ENCODE measurements around the gene RING1. TPM values are rescaled to one million over a fixed set of nuclear protein-coding genes. Genes with fewer than 3 reads are reported as not detected.
"Not testable (repeated sequence)": the region's sequence is repeated elsewhere in the genome, so short reads cannot be mapped to it uniquely, and the experiment has no call there.

The RING1 gene
- polyA plus RNA-seq, 1 donor = 36.0 TPM

DNA sequence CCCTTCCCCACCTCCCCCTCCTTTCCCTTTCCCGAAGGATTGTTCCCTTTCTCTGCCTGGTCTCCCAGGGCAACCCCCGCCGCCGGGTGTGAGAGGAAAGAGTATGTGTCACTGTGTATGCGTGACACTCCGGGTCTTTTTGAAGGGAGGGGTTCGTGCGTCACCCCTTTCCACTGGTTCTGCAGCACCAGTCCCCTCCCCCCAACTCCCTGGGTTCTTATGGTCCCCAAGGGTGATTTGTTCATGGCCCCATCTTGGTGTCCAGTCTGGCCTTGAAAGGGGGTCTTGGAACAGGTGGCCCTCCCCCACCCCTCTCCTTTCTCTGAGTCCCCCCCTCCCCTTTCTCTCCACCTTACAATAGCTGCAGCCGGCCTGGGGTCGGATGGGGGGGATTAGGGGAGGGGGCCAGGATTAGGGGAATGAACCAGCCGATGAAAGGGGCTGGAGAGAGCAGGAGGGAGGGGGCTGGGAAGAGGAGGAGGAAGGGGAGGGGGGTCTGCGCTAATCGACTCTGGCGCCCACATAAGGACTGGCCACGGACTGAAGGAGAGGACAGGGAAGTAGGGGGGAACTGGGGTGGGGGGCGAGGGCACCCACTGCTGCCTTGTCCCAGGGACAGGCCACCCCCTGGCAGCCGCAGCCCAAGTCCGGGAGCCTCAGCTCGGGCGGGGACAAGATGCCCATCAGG, 1.3 kb upstream of the RING1 start:
- DNase-seq = no peak

DNA sequence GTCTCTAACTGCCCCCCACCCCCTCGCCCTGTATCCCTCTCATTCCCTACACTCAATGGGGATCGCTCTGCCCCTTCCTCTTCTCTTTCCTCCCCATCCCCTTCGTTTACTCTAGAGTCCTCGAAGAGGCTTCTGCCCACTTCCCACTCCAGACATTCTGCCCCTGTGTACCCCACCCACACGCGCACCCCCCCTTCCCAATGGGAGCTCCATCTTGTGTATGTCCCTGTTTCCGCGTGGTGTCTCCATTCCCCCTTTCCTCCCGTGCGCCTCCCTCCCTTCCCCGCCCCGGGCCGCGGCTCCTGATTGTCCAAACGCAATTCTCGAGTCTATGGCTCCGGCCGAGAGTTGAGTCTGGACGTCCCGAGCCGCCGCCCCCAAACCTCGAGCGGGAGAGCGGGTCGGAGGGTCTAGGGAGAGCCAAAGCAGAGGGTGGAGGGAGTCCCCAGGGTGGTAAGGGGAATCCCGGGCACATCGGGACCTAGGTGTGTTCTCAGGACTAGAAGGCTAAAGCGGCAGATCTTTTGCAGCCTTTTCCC, 679 bp upstream of the RING1 start:
- peak; percentile 69 for DNase-seq

DNA sequence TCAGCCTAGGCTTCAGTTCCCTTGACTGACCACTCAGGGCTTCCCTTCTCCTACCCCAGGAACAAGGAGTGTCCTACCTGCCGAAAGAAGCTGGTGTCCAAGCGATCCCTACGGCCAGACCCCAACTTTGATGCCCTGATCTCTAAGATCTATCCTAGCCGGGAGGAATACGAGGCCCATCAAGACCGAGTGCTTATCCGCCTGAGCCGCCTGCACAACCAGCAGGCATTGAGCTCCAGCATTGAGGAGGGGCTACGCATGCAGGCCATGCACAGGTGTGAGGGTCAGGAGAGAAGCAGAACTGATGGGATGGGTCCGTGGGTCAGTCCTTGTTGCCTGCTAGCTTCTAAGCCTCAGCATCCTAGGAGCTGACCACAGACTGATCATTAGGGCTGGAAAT, 1.6 kb downstream of the RING1 start:
- DNase-seq = no peak

- DNase-seq = no peak
Observed at GRCh38 chr6:33211136-33211535, 2.8 kb downstream of the RING1 start.

DNA sequence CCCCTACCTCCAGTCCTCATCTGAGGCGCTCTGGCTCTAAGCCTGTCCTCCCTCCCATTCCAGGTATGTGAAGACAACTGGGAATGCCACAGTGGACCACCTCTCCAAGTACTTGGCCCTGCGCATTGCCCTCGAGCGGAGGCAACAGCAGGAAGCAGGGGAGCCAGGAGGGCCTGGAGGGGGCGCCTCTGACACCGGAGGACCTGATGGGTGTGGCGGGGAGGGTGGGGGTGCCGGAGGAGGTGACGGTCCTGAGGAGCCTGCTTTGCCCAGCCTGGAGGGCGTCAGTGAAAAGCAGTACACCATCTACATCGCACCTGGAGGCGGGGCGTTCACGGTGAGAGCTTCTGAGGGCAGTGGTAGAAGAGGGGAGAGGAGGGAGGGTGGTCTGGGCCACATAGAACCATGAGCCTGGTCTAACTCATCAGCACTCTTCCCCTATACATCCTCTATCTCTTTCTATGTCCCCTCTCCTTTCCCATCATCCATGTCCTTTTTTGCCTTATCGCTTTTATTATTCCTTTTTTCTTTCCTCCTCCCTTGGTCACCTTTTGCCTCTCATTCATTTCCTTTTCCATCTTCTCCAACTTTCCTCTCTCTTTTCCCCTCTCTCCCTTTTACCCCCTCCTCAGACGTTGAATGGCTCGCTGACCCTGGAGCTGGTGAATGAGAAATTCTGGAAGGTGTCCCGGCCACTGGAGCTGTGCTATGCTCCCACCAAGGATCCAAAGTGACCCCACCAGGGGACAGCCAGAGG, 3.5 kb downstream of the RING1 start:
- DNase-seq = no peak

GRCh38 chr6:33212857-33213165, 4.5 kb downstream of the RING1 start:
- DNase-seq = no peak

DNA sequence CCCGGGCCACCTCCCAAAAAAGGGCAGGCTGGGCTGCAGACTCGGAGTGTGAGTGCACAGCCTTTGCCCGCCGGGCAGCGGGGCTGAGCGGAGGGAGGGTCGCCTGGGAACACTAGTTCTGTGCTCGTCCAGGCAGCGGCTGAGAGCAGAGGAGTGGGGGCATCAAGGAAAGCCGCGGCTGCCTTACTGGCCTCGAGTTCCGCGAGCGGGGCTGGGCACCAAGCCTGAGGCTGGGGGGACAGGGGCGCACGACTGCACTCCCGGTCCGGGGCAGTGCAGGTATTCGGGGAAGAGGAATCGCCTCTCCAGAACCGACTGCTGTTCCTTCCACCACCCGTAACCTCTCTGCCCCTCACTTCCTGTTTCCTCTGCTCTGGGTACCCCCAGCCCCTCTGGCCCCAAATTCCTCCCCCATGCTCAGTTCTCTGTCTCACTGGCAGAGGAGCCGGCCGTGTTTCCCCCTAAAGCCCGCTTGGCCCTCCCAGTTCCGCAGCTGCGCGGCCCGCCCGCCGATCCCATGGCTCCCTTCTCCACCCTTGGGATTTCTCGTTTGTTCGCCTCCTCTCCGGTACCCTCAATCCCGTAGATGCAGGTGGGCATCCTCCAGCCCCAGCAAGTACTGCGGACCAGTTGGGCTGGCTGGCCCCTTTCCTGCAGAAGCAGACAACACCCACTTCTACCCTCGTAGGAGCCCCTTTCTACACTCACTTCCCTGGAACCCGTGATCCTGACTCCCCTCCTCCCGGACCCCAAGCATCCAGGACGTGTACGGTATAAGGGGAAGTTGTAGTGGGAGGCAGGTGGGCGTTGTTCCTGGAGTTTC, 5.1 kb downstream of the RING1 start:
- no peak for DNase-seq

- DNase-seq = no peak
Observed at GRCh38 chr6:33213989-33214335, 5.7 kb downstream of the RING1 start.

DNA sequence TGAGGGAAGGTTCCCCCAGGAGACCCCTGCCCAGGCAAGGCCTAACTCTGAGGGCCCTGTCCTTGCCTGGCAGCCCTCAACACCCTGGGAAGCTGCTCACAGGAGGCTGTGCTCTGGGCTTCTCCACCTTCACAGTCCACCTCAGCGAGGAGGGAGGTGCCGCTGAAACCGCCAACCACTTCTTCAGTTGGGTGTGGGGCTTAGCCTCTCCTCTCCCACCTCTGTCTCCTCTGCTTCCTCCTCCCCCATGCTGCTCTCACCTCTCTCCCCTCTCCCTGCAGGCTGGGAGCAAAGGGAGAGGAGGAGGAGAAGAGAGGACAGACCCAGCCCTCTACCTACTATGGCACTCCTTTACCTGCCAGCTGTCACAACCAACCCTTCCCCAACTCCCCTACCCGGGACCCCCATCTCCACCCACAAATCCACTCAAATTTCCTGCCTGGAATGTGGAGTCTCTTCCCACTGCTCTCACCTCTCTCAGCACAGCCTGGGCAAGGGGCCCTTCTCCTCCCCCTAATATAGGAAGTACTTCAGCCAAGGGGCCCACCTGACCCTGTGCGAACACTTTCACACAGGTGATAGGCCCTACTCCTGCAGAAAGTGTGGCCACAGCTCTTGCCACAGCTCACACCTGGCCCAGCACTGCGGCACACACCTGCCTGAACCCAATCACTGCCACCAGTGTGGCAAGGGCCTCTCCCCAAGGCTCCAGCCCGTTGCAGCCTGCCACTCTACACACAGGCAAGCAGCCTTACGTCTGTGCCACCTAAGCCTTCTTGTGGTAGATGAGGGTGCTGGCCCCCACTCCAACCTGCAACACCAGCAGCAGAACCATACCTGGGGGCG, 7.2 kb downstream of the RING1 start:
- DNase-seq = no peak

DNA sequence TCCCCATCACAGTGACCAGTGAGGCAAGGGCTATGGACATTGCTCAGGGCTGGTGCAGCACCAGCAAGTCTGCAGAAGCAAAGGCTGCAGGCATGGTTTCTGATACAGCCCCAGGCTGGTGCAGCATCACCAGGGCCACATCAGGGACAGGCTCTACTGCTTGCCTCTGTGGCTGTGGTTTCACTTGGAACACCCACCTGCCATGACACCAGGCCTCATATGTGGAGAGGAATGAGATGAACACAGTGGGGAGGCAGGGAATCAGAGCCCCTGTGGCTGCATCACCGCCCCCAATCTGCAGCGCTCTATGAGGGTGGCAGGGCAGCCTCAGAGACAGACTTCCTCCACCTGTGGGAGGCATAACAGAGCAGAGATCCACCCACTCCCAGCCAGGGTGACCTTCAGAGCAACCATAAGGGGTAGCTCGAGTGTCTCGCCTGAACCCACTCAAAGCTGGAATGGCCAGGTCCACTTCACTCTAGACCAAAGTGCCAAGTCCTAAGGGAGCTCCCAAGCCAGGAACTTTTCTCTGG, 7.9 kb downstream of the RING1 start:
- no peak for DNase-seq

- no peak for DNase-seq
Observed at GRCh38 chr6:33217246-33217645, 8.9 kb downstream of the RING1 start.

DNA sequence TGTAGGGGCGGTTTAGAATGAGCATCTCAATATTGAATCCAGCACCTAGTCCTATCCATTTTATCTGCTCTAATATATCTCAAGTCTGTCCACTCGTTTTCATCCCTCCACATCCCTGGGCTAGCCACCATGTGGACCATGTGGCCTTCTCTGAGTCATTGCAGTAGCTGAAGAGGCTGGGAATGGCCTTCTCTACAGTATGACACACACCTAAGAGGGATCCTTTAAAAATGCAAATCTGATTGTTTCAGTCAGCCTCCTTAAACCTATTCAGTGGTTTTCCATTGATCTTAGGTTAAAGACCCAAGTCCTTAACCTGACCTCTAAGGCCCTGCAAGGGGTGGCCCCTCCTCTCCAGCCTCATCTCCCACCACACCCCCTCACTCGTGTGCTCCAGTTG, 9.4 kb downstream of the RING1 start:
- no peak for DNase-seq

- DNase-seq = not testable (repeated sequence)
Observed at GRCh38 chr6:33226503-33227120, 18.3 kb downstream of the RING1 start.

DNA sequence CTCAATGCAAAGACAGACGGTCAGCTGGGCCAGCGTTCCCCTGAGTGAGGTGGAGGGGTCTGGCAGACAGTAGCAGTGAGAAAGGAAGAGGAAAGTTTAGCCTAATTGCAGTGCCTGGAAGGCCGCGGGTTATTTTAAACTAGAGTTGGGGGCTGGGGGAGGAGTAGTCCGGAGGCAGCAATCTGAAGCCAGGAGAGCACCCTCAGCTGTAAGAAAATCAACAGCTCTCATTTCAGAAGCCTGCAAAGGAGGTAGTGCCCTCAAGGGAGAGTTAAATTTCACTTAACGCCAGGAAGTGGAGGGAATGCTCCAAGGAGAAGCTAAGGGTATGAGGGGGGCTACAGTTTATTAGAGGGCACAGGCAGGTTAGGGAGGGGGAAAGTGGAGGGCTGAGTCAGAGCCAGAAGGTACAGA, 26.9 kb downstream of the RING1 start:
- no peak for DNase-seq

DNA sequence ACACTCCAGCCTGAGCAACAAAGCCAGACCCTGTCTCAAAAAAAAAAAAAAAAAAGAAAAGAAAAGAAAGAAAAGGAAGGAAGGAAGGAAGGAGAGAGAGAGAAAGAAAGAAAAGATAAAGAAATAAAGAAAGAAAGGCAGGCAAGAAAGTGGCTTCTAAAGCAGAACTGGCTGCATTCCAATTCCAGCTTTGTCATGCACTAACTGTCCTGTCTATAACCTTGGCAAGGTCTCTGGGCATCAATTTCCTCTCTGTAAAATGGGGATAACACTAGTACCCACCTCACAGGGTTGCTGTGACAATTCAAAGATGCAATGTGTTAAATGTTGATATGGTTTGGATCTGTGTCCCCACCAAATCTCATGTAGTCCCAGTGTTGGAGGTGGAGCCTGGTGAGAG, 28.0 kb downstream of the RING1 start:
- no peak for DNase-seq

DNA sequence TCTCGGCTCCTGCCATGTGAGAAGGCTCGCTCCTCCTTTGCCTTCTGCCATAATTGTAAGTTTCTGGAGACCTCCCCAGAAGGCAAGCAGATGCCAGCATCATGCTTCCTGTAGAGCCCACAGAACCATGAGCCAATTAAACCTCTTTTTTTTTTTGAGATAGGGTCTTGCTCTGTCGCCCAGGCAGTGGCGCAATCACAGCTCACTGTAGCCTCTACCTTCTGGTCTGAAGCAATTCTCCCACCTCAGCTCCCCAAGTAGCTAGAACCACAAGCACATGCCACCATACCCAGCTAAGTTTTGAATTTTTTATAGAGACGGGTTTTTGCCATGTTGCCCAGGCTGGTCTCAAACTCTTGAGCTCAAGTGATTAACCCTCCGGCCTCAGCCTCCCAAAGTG, 28.6 kb downstream of the RING1 start:
- no peak for DNase-seq

GRCh38 chr6:33237741-33238140, 29.4 kb downstream of the RING1 start:
- no peak for DNase-seq

DNA sequence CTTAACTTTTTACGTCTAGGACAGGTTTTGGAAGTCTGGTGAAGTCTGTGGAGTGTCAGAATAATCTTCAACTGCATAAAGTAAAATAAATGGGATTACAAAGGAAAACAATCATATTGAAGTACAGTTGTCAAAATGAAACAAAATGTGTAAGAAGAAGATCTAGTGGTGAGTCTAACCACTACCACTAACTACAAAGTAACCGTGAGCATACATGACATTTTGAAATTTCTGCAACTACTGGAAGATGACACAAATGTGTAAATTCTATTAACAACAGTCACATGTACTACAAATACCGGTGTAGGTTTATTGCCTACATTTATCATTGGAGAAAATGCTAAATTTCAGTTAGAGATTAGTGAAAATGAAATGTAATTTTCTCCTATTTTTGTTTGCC, 33.7 kb downstream of the RING1 start:
- DNase-seq = no peak

DNA sequence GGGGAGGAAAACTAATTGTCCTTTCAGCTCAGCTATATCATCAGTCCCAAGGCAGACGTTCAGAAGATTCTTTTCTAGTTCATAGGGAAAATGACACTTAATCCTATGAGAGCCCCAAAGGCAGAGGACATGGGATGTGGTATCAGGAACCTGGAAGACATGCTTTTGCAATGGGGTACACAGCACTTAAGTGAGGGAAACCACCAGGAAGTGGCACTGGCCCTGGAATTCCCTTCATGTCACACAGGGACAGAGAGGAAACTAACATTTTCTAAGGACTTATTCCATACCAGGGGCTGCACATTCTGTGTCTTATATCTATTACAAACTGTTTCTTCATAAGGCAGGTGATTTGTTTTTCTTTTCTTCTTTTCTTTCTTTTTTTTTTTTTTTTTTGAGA, 35.2 kb downstream of the RING1 start:
- DNase-seq = no peak

GRCh38 chr6:33247977-33248642, 39.8 kb downstream of the RING1 start:
- DNase-seq = peak; percentile 90

DNA sequence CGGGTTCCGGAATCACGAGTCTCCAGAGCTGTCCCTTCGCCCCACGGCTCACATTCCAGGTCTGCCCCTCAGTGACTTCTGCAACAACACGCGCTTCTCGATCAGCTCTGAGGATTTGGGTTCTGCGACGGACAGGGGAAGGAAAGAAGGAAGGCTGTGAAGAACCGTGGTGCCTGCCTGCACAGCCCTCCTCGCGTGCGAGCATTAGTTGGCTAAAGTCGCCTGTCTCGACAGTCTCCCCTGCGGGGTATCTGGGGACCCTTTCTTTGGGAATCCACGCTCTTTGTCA, 40.3 kb downstream of the RING1 start:
- no peak for DNase-seq
